ENCODE results near the gene MATCAP1. TPM values are rescaled to one million over a fixed set of nuclear protein-coding genes. Genes with fewer than 3 reads are reported as not detected.

Gene MATCAP1
- total RNA-seq, 2 donors from 2014 or later = 24.0 to 43.0 TPM

DNA sequence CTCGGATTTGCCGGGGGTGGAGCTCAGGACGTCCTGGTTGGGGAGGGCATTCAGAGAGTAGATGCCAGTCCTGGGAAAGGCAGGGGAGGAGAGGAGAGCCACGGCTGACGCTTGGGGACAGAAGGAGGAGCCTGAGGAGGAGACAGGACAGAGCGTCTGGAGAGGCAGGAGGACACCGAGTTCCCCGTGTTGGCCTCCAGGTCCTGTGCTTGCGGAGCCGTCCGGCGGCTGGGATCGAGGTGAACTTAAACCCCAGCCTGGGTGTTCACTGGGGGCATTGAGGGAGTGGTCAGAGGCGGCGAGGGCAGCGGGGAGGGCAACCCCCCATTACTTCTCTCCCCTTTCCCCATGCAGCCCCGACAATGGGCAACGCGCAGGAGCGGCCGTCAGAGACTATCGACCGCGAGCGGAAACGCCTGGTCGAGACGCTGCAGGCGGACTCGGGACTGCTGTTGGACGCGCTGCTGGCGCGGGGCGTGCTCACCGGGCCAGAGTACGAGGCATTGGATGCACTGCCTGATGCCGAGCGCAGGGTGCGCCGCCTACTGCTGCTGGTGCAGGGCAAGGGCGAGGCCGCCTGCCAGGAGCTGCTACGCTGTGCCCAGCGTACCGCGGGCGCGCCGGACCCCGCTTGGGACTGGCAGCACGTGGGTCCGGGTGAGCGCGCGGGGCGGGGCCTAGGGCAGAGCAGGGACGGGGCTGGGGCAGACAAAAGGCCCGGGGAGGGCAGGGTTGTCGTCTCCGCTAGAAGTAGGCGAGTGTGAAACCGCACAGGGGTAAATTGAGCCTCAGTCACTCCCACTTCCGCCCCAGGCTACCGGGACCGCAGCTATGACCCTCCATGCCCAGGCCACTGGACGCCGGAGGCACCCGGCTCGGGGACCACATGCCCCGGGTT is 9.7 kb downstream of the MATCAP1 start:
- intact Hi-C loops (cut with DNase I) = no loop called here
- peaks cover 26% of the 10 kb centered on the region for H3K4me1 ChIP-seq

DNA sequence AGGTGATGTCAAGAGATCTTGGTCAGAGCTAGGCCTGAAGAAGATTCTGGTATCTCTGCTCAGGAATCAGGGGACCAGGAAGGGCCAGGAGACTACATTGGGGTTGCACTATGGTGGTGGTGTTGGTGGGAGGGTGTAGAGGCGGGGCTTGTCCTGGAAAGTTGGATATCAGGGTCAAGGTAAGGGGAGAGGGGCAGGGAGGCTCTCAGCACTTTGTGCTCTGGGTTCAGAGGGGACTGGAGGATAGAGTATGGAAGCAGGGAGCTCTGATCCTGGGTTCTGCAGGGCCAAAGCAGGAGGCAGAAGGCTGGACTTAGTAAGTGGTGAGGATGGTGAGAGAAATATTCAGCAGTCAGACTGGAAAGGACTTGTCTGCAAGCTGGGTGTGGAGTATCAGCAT is 10.4 kb downstream of the MATCAP1 start:
- H3K4me1 ChIP-seq = peaks cover 23% of the 10 kb centered on the region
- intact Hi-C loops (cut with DNase I) = no loop called here
- TF ChIP-seq, protein P1, sequence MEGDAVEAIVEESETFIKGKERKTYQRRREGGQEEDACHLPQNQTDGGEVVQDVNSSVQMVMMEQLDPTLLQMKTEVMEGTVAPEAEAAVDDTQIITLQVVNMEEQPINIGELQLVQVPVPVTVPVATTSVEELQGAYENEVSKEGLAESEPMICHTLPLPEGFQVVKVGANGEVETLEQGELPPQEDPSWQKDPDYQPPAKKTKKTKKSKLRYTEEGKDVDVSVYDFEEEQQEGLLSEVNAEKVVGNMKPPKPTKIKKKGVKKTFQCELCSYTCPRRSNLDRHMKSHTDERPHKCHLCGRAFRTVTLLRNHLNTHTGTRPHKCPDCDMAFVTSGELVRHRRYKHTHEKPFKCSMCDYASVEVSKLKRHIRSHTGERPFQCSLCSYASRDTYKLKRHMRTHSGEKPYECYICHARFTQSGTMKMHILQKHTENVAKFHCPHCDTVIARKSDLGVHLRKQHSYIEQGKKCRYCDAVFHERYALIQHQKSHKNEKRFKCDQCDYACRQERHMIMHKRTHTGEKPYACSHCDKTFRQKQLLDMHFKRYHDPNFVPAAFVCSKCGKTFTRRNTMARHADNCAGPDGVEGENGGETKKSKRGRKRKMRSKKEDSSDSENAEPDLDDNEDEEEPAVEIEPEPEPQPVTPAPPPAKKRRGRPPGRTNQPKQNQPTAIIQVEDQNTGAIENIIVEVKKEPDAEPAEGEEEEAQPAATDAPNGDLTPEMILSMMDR (IDR thresholded peaks at IDR 0.05) = no peak
- no peaks in the 10 kb centered on the region for H3K9me3 ChIP-seq
- H3K9ac ChIP-seq (ENCODE audit: low read depth in 2 of 2, low read length in 2 of 2) = peak overlapping the region; percentile 64 to 88
- H3K36me3 ChIP-seq = no peaks in the 10 kb centered on the region
- no peaks in the 10 kb centered on the region for H3K27me3 ChIP-seq
- DNase-seq = peak; percentile 25
- peak overlapping the region; percentile 94 for H3K27ac ChIP-seq
- peak overlapping the region; percentile 50 for H3K4me3 ChIP-seq

More for the DNA sequence above, 9.7 kb downstream of the MATCAP1 start:
- TF ChIP-seq, protein P1 (IDR thresholded peaks at IDR 0.05) = no peak
- H3K27me3 ChIP-seq = no peaks in the 10 kb centered on the region
- H3K9me3 ChIP-seq = no peaks in the 10 kb centered on the region
- peak overlapping the region; percentile 50 for H3K4me3 ChIP-seq
- peak overlapping the region; percentile 94 for H3K27ac ChIP-seq
- H3K9ac ChIP-seq (ENCODE audit: low read depth in 2 of 2, low read length in 2 of 2) = peak overlapping the region; percentile 64 to 88
- peak; percentile 92 for DNase-seq
- no peaks in the 10 kb centered on the region for H3K36me3 ChIP-seq

DNA sequence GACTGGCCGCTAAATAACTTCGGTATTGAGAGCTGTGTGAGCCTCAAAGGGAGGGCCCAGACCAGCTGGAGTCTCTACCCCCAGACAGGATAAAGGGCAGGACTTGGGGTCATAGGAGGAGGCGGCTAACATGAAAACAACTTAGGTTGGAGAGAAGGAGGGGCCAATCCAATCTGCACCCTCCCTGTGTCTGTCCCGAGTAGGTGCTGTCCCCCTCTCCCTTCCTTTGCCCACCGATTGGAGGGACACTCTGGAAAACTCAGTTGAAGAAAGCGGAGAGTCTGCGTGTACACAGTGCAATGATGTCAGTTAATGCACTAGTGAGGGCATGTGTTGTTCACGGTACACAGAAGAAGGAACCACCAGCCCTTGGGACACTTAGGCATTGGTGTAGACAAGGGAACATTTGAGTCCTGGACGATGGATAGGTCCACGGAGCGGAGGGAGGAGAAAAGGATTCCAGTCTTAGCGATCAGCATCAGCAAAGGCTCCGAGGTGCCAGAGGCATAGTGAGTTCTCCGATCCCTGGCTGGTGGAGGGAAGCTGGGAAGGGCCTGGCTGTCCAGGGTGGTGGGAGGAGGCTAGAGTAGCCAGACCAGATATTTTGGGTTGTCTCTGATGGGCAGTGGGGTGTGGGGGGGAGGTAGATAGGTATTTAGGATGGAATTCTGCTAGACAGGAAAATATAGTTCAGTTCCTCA is 12.7 kb downstream of the MATCAP1 start:
- peak overlapping the region; percentile 38 for H3K27ac ChIP-seq
- peaks cover 23% of the 10 kb centered on the region for H3K4me1 ChIP-seq
- no peaks in the 10 kb centered on the region for H3K36me3 ChIP-seq
- intact Hi-C loops (cut with DNase I) = no loop called here
- peak overlapping the region; percentile 62 to 65 for H3K9ac ChIP-seq (ENCODE audit: low read depth in 2 of 2, low read length in 2 of 2)
- TF ChIP-seq, protein P1 (IDR thresholded peaks at IDR 0.05) = no peak
- peak overlapping the region; percentile 34 for H3K4me3 ChIP-seq
- H3K27me3 ChIP-seq = peaks cover 4% of the 10 kb centered on the region
- no peaks in the 10 kb centered on the region for H3K9me3 ChIP-seq
- peak; percentile 32 for DNase-seq

DNA sequence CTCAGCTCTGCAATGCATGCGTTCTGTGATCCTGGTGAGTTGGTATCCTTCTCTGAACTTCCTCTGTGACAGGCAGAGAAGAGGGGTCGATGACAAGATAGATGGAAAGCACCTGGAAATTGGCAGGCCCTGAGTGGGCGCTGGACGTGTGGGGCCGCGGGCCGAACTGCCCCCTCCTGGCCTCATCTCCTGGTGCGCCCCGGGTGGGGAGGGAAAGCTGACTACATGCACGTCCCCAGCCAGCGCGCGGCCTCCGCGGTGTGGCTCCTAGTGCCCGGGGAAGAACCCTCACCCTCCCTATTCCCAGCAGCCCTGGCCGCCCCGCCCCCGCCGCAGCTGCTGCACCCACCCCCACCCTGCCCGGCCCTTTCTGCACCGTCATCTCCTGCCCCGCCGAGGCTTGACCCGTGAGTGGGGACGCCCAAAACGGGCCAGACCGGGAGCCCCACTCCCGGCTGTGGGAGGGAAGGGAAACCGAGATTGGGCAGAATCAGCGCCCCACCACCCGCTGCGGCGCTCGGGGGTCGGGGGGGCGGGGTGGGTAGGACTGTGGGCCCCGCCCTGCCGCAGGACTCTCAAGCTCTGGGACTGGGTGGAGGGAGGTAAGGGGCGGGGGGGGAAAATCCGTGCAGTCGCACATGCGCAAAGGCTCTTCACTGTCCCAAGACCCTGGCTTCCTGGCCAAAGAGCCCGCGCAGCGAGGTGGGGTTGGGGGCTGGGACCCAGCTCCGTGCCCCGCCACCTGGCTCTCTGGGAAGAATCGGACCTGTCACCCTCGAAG is 13.4 kb downstream of the MATCAP1 start, which contains the start of gene NOL3:
TSS of gene NOL3 (plus strand) at position 371 of the 781 bp plus-strand sequence.
- Histone ChIP-seq H3K4me1 (peaks cover 23% of the 10 kb centered on the region), H3K27me3 (peaks cover 11% of the 10 kb centered on the region), H3K36me3 (no peaks in the 10 kb centered on the region), H3K27ac (peak within 1 kb of the TSS; percentile 38), H3K9ac (ENCODE audit: low read depth in 2 of 2, low read length in 2 of 2) (peak within 1 kb of the TSS; percentile 62 to 72), H3K9me3 (no peaks in the 10 kb centered on the region), H3K4me3 (peak within 1 kb of the TSS; percentile 34)
- intact Hi-C loops (cut with DNase I) = no loop called here
- peak; percentile 89 for DNase-seq
- TF ChIP-seq, protein P1 (IDR thresholded peaks at IDR 0.05) = no peak

DNA sequence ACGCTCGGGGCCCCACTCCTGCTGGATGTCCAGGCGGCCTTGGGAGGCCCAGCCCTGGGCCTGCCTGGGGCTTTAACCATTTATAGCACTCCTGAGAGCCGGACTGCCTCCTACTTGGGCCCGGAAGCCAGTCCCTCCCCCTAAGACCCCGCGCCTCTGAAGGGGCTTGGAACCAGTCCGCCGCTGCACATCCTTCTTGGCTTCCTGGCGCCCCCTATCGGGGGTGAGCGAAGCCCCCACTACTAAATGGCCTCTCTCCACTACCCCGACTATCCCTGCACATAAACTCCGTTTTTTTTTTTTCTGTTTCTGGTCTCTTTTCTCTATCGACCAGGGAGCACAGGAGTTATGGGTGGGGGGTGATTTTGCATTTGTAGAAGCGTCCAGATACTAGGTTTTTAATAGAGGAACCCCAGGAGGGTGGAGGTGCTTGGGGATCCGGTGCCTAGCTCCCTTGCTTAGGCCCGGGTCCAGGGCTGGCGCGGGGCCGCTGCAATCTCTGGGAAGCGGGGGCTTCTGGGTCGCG is 14.1 kb downstream of the MATCAP1 start:
- H3K27me3 ChIP-seq = peaks cover 18% of the 10 kb centered on the region
- intact Hi-C loops (cut with DNase I) = no loop called here
- H3K4me1 ChIP-seq = peaks cover 24% of the 10 kb centered on the region
- peak overlapping the region; percentile 28 to 72 for H3K9ac ChIP-seq (ENCODE audit: low read depth in 2 of 2, low read length in 2 of 2)
- H3K4me3 ChIP-seq = peak overlapping the region; percentile 34
- no peaks in the 10 kb centered on the region for H3K9me3 ChIP-seq
- TF ChIP-seq, protein P1 (IDR thresholded peaks at IDR 0.05) = peak; percentile 63
- peak; percentile 58 for DNase-seq
- H3K27ac ChIP-seq = peak overlapping the region; percentile 38
- no peaks in the 10 kb centered on the region for H3K36me3 ChIP-seq
